AG10803 (cell line): ENCODE measurements around the gene VGLL2.
"Not testable (repeated sequence)": the region's sequence is repeated elsewhere in the genome, so short reads cannot be mapped to it uniquely, and the experiment has no call there.

Experiments used
- DNase-seq: peaks from one replicate; pipeline ENCODE4 v3.0.0; 2010; ENCODE audit warnings: low read depth
- H3K4me3 ChIP-seq: 2 replicates; pipeline ENCODE4 v1.5.1; 2011; ENCODE audit warnings: mild to moderate bottlenecking, low read length, control low read depth
- CTCF ChIP-seq: conservative IDR thresholded peaks from 2 replicates; pipeline ENCODE4 v1.5.1; 2011; ENCODE audit warnings: mild to moderate bottlenecking, low read length, control low read depth, inconsistent platforms

The VGLL2 gene

DNA sequence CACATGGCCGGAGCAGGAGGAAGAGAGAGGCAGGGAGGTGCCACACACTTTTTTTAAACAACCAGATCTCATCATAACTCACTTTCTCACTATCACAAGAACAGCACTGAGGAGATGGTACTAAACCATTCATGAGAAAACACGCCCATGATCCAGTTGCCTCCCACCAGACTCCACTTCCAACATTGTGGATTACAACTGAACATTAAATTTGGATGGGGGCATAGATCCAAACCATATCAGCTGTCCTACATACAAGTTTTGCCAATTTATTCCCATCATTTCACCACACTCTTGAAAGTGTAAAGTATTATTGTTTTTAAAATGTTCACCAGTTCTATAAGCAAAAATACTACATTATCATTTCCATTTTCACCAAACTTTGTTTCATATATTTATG, 33.9 kb upstream of the VGLL2 start:
- DNase-seq: no peak
- no peak overlapping the region for H3K4me3 ChIP-seq
- no peak for TF ChIP-seq CTCF

- no peak for DNase-seq
- no peak overlapping the region for H3K4me3 ChIP-seq
- TF ChIP-seq CTCF: no peak
Measured at GRCh38 chr6:117232196-117232595, 33.2 kb upstream of the VGLL2 start.

- H3K4me3 ChIP-seq: no peak overlapping the region
- peak; percentile 35 for DNase-seq
- TF ChIP-seq CTCF: no peak
Measured at GRCh38 chr6:117233145-117233544, 32.2 kb upstream of the VGLL2 start.

GRCh38 chr6:117237561-117237960, 27.8 kb upstream of the VGLL2 start:
- no peak for TF ChIP-seq CTCF
- no peak for DNase-seq
- H3K4me3 ChIP-seq: no peak overlapping the region

- H3K4me3 ChIP-seq: not testable (repeated sequence)
Measured at GRCh38 chr6:117244571-117244970, 20.8 kb upstream of the VGLL2 start.

GRCh38 chr6:117244979-117245378, 20.4 kb upstream of the VGLL2 start:
- not testable (repeated sequence) for H3K4me3 ChIP-seq, DNase-seq

More at GRCh38 chr6:117244571-117244970, 20.8 kb upstream of the VGLL2 start:
- DNase-seq: not testable (repeated sequence)

GRCh38 chr6:117253785-117254184, 11.6 kb upstream of the VGLL2 start:
- no peak for TF ChIP-seq CTCF
- DNase-seq: no peak
- no peak overlapping the region for H3K4me3 ChIP-seq

DNA sequence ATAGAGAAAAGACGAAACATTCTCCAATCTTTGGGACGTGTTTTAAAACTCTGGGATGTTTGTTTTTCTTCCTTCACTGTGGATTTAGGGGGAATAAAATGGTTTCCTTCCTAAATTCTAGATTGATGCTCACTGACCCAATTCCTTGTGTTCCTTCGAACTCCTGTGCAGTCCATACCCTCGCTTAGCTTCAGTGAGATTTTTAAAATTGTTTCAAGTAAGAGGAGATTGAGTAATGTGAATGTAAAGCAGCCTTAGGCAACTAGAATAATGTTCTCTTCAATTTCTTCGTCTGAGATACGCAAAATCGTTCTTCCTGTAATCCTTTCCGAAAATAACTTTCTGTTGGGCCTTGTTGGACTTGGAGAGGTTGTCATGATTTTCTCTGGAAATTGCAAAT, 2.6 kb upstream of the VGLL2 start:
- TF ChIP-seq CTCF: no peak
- DNase-seq: no peak
- H3K4me3 ChIP-seq: no peak overlapping the region
